Measurements from ENCODE around the gene ILF2. TPM values are rescaled to one million over a fixed set of nuclear protein-coding genes. Genes with fewer than 3 reads are reported as not detected.
"Not testable (repeated sequence)": the region's sequence is repeated elsewhere in the genome, so short reads cannot be mapped to it uniquely, and the experiment has no call there.

ILF2 gene
- polyA plus RNA-seq, 1 of the 3 experiments (the other 2 are of a cell fraction), result 189 TPM

GRCh38 chr1:153640213-153640612 is 30.6 kb downstream of the ILF2 start:
- whole genome bisulfite sequencing (ENCODE audit: low lambda C conversion rate), result 99% methylated on average over 5 of the region's 5 CpGs
- H3K9me3 ChIP-seq; H3K9ac ChIP-seq; H3K4me1 ChIP-seq (ENCODE audit: control insufficient read depth in 1 of 2, insufficient read depth in 2 of 2, low read depth in 1 of 2, low read length in 1 of 2); H2AFZ ChIP-seq (ENCODE audit: low read depth); H3K9me2 ChIP-seq; POLR2A ChIA-PET; H3K4me3 ChIP-seq (ENCODE audit: low read depth in 2 of 2, low read length in 1 of 2); DNase-seq; H3K27ac ChIP-seq (ENCODE audit: low read depth in 2 of 2, low read length in 1 of 2); H3K4me2 ChIP-seq; H4K20me1 ChIP-seq (ENCODE audit: insufficient read depth); H3K27me3 ChIP-seq (ENCODE audit: insufficient read depth): not testable (repeated sequence)
- H3K36me3 ChIP-seq (replicated peaks in 1 of 2; ENCODE audit: control insufficient read depth in 1 of 2, insufficient read depth in 2 of 2, low read length in 1 of 2), result peaks cover 83 to 95% of the 10 kb centered on the region in 2 experiments
- H3K79me2 ChIP-seq (ENCODE audit: insufficient read depth), result peaks cover 80% of the 10 kb centered on the region
- H3F3A ChIP-seq (replicated peaks; ENCODE audit: insufficient read depth), result peaks cover 28% of the 10 kb centered on the region
- CTCF ChIA-PET, result interaction anchor here (1.0 to 3.3 kb wide), 4 partner anchors 15 to 68 kb away, joined by 3 to 13 read pairs (median 8); no protein-coding TSS in a partner anchor

GRCh38 chr1:153639280-153639679 is 31.5 kb downstream of the ILF2 start:
- ChIA-PET POLR2A (no interaction called here), CTCF (interaction anchor here (2.1 to 3.3 kb wide), 3 partner anchors 22 to 67 kb away, joined by 6 to 13 read pairs (median 12); no protein-coding TSS in a partner anchor)
- H2AFZ ChIP-seq (ENCODE audit: low read depth), result no peak overlapping the region
- H3K9ac ChIP-seq, result no peak overlapping the region
- H3K36me3 ChIP-seq (replicated peaks in 1 of 2; ENCODE audit: control insufficient read depth in 1 of 2, insufficient read depth in 2 of 2, low read length in 1 of 2), result peaks cover 74 to 87% of the 10 kb centered on the region in 2 experiments
- TF ChIP-seq, protein P1, sequence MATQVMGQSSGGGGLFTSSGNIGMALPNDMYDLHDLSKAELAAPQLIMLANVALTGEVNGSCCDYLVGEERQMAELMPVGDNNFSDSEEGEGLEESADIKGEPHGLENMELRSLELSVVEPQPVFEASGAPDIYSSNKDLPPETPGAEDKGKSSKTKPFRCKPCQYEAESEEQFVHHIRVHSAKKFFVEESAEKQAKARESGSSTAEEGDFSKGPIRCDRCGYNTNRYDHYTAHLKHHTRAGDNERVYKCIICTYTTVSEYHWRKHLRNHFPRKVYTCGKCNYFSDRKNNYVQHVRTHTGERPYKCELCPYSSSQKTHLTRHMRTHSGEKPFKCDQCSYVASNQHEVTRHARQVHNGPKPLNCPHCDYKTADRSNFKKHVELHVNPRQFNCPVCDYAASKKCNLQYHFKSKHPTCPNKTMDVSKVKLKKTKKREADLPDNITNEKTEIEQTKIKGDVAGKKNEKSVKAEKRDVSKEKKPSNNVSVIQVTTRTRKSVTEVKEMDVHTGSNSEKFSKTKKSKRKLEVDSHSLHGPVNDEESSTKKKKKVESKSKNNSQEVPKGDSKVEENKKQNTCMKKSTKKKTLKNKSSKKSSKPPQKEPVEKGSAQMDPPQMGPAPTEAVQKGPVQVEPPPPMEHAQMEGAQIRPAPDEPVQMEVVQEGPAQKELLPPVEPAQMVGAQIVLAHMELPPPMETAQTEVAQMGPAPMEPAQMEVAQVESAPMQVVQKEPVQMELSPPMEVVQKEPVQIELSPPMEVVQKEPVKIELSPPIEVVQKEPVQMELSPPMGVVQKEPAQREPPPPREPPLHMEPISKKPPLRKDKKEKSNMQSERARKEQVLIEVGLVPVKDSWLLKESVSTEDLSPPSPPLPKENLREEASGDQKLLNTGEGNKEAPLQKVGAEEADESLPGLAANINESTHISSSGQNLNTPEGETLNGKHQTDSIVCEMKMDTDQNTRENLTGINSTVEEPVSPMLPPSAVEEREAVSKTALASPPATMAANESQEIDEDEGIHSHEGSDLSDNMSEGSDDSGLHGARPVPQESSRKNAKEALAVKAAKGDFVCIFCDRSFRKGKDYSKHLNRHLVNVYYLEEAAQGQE (IDR thresholded peaks at IDR 0.05; ENCODE audit: low read depth, low read length), result no peak
- peaks cover 3% of the 10 kb centered on the region; the same call in 1 of the 2 replicates for H4K20me1 ChIP-seq (ENCODE audit: insufficient read depth)
- peaks cover 89% of the 10 kb centered on the region for H3K79me2 ChIP-seq (ENCODE audit: insufficient read depth)
- H3K4me2 ChIP-seq, result no peak overlapping the region
- H3K4me3 ChIP-seq (ENCODE audit: low read depth in 2 of 2, low read length in 1 of 2), result no peak overlapping the region
- H3K9me2 ChIP-seq, result no peaks in the 10 kb centered on the region
- H3K9me3 ChIP-seq, result no peaks in the 10 kb centered on the region
- no peaks in the 10 kb centered on the region for H3K27me3 ChIP-seq (ENCODE audit: insufficient read depth)
- WGBS (ENCODE audit: low lambda C conversion rate), result 93% methylated on average over 3 of the region's 3 CpGs
- no peak overlapping the region for H3K27ac ChIP-seq (ENCODE audit: low read depth in 2 of 2, low read length in 1 of 2)
- peaks cover 30% of the 10 kb centered on the region for H3F3A ChIP-seq (replicated peaks; ENCODE audit: insufficient read depth)
- no peaks in the 10 kb centered on the region; a peak in 1 of 4 replicates for H3K4me1 ChIP-seq (ENCODE audit: control insufficient read depth in 1 of 2, insufficient read depth in 2 of 2, low read depth in 1 of 2, low read length in 1 of 2)
- DNase-seq, result no peak

- Histone ChIP-seq H3K79me2 (ENCODE audit: insufficient read depth) (peaks cover 87% of the 10 kb centered on the region), H4K20me1 (ENCODE audit: insufficient read depth) (peaks cover 3% of the 10 kb centered on the region; the same call in 1 of the 2 replicates), H3K4me2 (no peak overlapping the region), H3K4me3 (ENCODE audit: low read depth in 2 of 2, low read length in 1 of 2) (no peak overlapping the region), H3K9me3 (no peaks in the 10 kb centered on the region), H3K9me2 (no peaks in the 10 kb centered on the region), H3K27me3 (ENCODE audit: insufficient read depth) (no peaks in the 10 kb centered on the region), H3K9ac (no peak overlapping the region), H3K27ac (ENCODE audit: low read depth in 2 of 2, low read length in 1 of 2) (no peak overlapping the region), H3F3A (replicated peaks; ENCODE audit: insufficient read depth) (peaks cover 30% of the 10 kb centered on the region), H2AFZ (ENCODE audit: low read depth) (no peak overlapping the region), H3K36me3 (replicated peaks in 1 of 2; ENCODE audit: control insufficient read depth in 1 of 2, insufficient read depth in 2 of 2, low read length in 1 of 2) (peaks cover 64 to 77% of the 10 kb centered on the region in 2 experiments), H3K4me1 (ENCODE audit: control insufficient read depth in 1 of 2, insufficient read depth in 2 of 2, low read depth in 1 of 2, low read length in 1 of 2) (no peaks in the 10 kb centered on the region; a peak in 1 of 4 replicates)
- DNase-seq, result no peak
- WGBS (ENCODE audit: low lambda C conversion rate), result 88% methylated on average over 6 of the region's 6 CpGs
- CTCF ChIA-PET, result interaction anchor here (1.3 to 3.3 kb wide), 4 partner anchors 20 to 128 kb away, joined by 3 to 13 read pairs (median 9); no protein-coding TSS in a partner anchor
- POLR2A ChIA-PET, result interaction anchor here (1.4 kb wide), 1 partner anchor 13 kb away, joined by 3 read pairs; no protein-coding TSS in a partner anchor
- TF ChIP-seq EZH2phosphoT487 (IDR thresholded peaks at IDR 0.05; ENCODE audit: borderline replicate concordance, low read depth) (no peak), NFIC (IDR thresholded peaks at IDR 0.05; ENCODE audit: borderline replicate concordance) (no peak), CTCF (IDR thresholded peaks at IDR 0.05) (no peak), CHD2 (IDR thresholded peaks at IDR 0.05; ENCODE audit: low read length, partially characterized antibody) (no peak), FOSL2 (IDR thresholded peaks at IDR 0.05; ENCODE audit: borderline replicate concordance, low read depth) (no peak), IRF3 (IDR thresholded peaks at IDR 0.05; ENCODE audit: low read depth, low read length) (no peak)
- TF ChIP-seq, protein P2, sequence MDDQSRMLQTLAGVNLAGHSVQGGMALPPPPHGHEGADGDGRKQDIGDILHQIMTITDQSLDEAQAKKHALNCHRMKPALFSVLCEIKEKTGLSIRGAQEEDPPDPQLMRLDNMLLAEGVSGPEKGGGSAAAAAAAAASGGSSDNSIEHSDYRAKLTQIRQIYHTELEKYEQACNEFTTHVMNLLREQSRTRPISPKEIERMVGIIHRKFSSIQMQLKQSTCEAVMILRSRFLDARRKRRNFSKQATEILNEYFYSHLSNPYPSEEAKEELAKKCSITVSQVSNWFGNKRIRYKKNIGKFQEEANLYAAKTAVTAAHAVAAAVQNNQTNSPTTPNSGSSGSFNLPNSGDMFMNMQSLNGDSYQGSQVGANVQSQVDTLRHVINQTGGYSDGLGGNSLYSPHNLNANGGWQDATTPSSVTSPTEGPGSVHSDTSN (IDR thresholded peaks at IDR 0.05), result no peak
Observed at GRCh38 chr1:153638261-153638660, 32.5 kb downstream of the ILF2 start.

Measured in SK-N-SH (cell line).